Upper lobe of left lung (tissue), 6 donors: ENCODE data around the gene KLF8. TPM values are rescaled to one million over a fixed set of nuclear protein-coding genes. Genes with fewer than 3 reads are reported as not detected.

ENCODE experiments used
- ATAC-seq, 2 donors: fragments of 200-7000 bp; cut with Tn5 transposase; one replicate each; pipeline ENCODE4 v1.9.1; 2022; ENCODE audit warnings: mild to moderate bottlenecking in 2 of 2, moderate library complexity in 2 of 2; ENCODE audit not compliant: low FRiP score in 2 of 2
- DNase-seq, 2 donors: peaks; one replicate each; pipeline ENCODE4 v3.0.0-alpha.2; 2019 to 2020
- H3K27ac ChIP-seq, 4 donors: fragments of 200-600 bp; sonication (generic); one replicate each; pipeline ENCODE4 v1.5.1; 2016 to 2019
- H3K27me3 ChIP-seq, 4 donors: fragments of 200-600 bp; sonication (generic); one replicate each; pipeline ENCODE4 v1.5.1; 2017 to 2019
- H3K36me3 ChIP-seq, 4 donors: fragments of 200-600 bp; sonication (generic); one replicate each; pipeline ENCODE4 v1.5.1; 2016 to 2019
- H3K4me1 ChIP-seq, 4 donors: fragments of 200-600 bp; sonication (generic); one replicate each; pipeline ENCODE4 v1.5.1; 2018 to 2019
- H3K4me3 ChIP-seq, 4 donors: fragments of 200-600 bp; sonication (generic); one replicate each; pipeline ENCODE4 v1.5.1; 2017 to 2019; ENCODE audit warnings: mild to moderate bottlenecking in 2 of 4, moderate library complexity in 1 of 4
- H3K9me3 ChIP-seq, 4 donors: fragments of 200-600 bp; sonication (generic); one replicate each; pipeline ENCODE4 v1.5.1; 2018 to 2019
- EP300 ChIP-seq, 4 donors: sonication (generic); formaldehyde crosslinking; IDR thresholded peaks; one replicate each; pipeline ENCODE4 v1.5.1; 2017; ENCODE audit warnings: antibody characterized with exemption in 4 of 4, control low read depth in 2 of 4
- POLR2A ChIP-seq, 4 donors: fragments of 450-650 bp; IDR thresholded peaks; one replicate each; pipeline ENCODE4 v1.5.1; 2016 to 2017; ENCODE audit warnings: antibody characterized with exemption in 4 of 4, mild to moderate bottlenecking in 2 of 4
- POLR2AphosphoS5 ChIP-seq, 2 donors: sonication (generic); formaldehyde crosslinking; IDR thresholded peaks; one replicate each; pipeline ENCODE4 v1.5.1; 2017; ENCODE audit warnings: antibody characterized with exemption in 2 of 2
- WGBS, 2 donors: methylation state at CpG; one replicate each; pipeline ENCODE4 v1.1.5; 2017 to 2018; 5-methylcytosine and 5-hydroxymethylcytosine counted together
- total RNA-seq, 6 donors: library from RNA; depleted of rRNA in 4 of 6; stranded (reverse); fragments of >200 nt in 4 of 6; gene quantifications; one replicate each; pipeline versions ENCODE4 v1.1.0 to v1.2.1, GENCODE V29; 2016 to 2021
- TF ChIP-seq, protein P1 (sequence below), 6 experiments: fragments of 450-650 bp in 4 of 6; fragments of 200-600 bp in 2 of 6; sonication (generic) in 2 of 6; IDR thresholded peaks; one replicate each; pipeline ENCODE4 v1.5.1; 2016 to 2019; ENCODE audit warnings: antibody characterized with exemption in 6 of 6
- donor health status: DM: no; HTN: no; CAD: no; lungs with moderate emphysema.
- donor health status: DM: no; HTN: yes; CAD: no; lungs with severe emphysema.

KLF8 gene
- total RNA-seq, 6 donors from 2014 or later: 14.0 to 30.4 (median 16.6) TPM

- ATAC-seq (no peak), DNase-seq (no peak)
- TF ChIP-seq POLR2AphosphoS5 (IDR thresholded peaks at IDR 0.05) (no peak), EP300 (IDR thresholded peaks at IDR 0.05) (no peak), POLR2A (IDR thresholded peaks at IDR 0.05) (no peak)
- TF ChIP-seq, protein P1, sequence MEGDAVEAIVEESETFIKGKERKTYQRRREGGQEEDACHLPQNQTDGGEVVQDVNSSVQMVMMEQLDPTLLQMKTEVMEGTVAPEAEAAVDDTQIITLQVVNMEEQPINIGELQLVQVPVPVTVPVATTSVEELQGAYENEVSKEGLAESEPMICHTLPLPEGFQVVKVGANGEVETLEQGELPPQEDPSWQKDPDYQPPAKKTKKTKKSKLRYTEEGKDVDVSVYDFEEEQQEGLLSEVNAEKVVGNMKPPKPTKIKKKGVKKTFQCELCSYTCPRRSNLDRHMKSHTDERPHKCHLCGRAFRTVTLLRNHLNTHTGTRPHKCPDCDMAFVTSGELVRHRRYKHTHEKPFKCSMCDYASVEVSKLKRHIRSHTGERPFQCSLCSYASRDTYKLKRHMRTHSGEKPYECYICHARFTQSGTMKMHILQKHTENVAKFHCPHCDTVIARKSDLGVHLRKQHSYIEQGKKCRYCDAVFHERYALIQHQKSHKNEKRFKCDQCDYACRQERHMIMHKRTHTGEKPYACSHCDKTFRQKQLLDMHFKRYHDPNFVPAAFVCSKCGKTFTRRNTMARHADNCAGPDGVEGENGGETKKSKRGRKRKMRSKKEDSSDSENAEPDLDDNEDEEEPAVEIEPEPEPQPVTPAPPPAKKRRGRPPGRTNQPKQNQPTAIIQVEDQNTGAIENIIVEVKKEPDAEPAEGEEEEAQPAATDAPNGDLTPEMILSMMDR (IDR thresholded peaks at IDR 0.05): no peak
- Histone ChIP-seq H3K27me3 (no peaks in the 10 kb centered on the region), H3K4me3 (no peak overlapping the region), H3K4me1 (no peaks in the 10 kb centered on the region), H3K36me3 (no peaks in the 10 kb centered on the region), H3K9me3 (peaks cover 0 to 4% (median 0%) of the 10 kb centered on the region in 4 donors), H3K27ac (no peak overlapping the region)
- WGBS, 2 donors: 75% methylated on average over 4 of the region's 4 CpGs; no CpG with 5 or more reads in 1 of the 2 donors
These were observed 77.7 kb downstream of the KLF8 start for GRCh38 chrX:56309881-56310280.

- no peaks in the 10 kb centered on the region for H3K27me3 ChIP-seq
- 90 to 100% methylated on average over 2 of the region's 2 CpGs for WGBS, 2 donors
- ATAC-seq (no peak), DNase-seq (no peak)
- no peak overlapping the region for H3K27ac ChIP-seq
- H3K9me3 ChIP-seq: peaks cover 0 to 4% (median 0%) of the 10 kb centered on the region in 4 donors
- no peaks in the 10 kb centered on the region for H3K4me1 ChIP-seq
- H3K36me3 ChIP-seq: no peaks in the 10 kb centered on the region
- TF ChIP-seq, protein P1 (IDR thresholded peaks at IDR 0.05): no peak
- TF ChIP-seq POLR2AphosphoS5 (IDR thresholded peaks at IDR 0.05): no peak
- no peak overlapping the region for H3K4me3 ChIP-seq
These were observed 78.4 kb downstream of the KLF8 start for GRCh38 chrX:56310581-56310980.

GRCh38 chrX:56313308-56313707, 81.2 kb downstream of the KLF8 start:
- Histone ChIP-seq H3K36me3 (no peaks in the 10 kb centered on the region), H3K9me3 (no peaks in the 10 kb centered on the region), H3K27ac (no peak overlapping the region), H3K4me3 (no peak overlapping the region), H3K27me3 (no peaks in the 10 kb centered on the region), H3K4me1 (no peaks in the 10 kb centered on the region)
- ATAC-seq: no peak
- WGBS, 2 donors: 76 to 90% methylated on average over 3 of the region's 3 CpGs
- TF ChIP-seq POLR2AphosphoS5 (IDR thresholded peaks at IDR 0.05) (no peak), POLR2A (IDR thresholded peaks at IDR 0.05) (no peak), EP300 (IDR thresholded peaks at IDR 0.05) (no peak)
- TF ChIP-seq, protein P1 (IDR thresholded peaks at IDR 0.05): no peak
- DNase-seq: no peak

- Histone ChIP-seq H3K27ac (no peak overlapping the region), H3K9me3 (no peaks in the 10 kb centered on the region), H3K4me1 (no peaks in the 10 kb centered on the region), H3K27me3 (no peaks in the 10 kb centered on the region), H3K36me3 (no peaks in the 10 kb centered on the region), H3K4me3 (no peak overlapping the region)
- WGBS, 2 donors: 44 to 47% methylated on average over 3 of the region's 3 CpGs
- ATAC-seq (no peak), DNase-seq (no peak)
- TF ChIP-seq POLR2AphosphoS5 (IDR thresholded peaks at IDR 0.05) (no peak), EP300 (IDR thresholded peaks at IDR 0.05) (no peak), POLR2A (IDR thresholded peaks at IDR 0.05) (no peak)
- TF ChIP-seq, protein P1 (IDR thresholded peaks at IDR 0.05): no peak
These were observed 82.2 kb downstream of the KLF8 start for GRCh38 chrX:56314334-56314733.

DNA sequence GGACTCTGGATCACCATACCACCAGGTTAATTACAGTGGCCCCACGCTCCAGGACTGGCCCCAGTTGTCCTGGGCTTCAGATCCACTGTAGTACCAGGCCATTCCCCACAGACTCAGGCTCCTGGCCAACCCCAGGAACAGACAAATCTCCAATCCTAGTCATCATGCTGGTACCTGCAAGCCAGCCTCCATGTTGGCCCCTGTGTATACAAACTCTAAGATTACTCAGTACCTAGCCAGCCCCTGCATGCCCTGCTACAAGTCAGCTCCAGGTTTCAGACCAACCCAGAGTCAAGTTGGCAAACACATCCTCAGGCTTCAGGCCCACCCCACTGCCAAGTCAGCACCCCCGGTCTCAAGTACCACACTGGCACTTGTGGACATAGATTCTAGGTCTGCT, 85.9 kb downstream of the KLF8 start:
- TF ChIP-seq, protein P1 (IDR thresholded peaks at IDR 0.05): no peak
- no peak for TF ChIP-seq POLR2A (IDR thresholded peaks at IDR 0.05)
- Histone ChIP-seq H3K4me1 (no peaks in the 10 kb centered on the region), H3K27me3 (no peaks in the 10 kb centered on the region), H3K4me3 (no peak overlapping the region), H3K9me3 (peaks cover 0 to 7% (median 0%) of the 10 kb centered on the region in 4 donors), H3K36me3 (no peaks in the 10 kb centered on the region), H3K27ac (no peak overlapping the region)
- WGBS, 2 donors: 88 to 100% methylated on average over 1 to 2 of the region's 2 CpGs
- ATAC-seq (peak in 1 of 2 donors; percentile 40), DNase-seq (no peak)
